Chondrocyte (in vitro differentiated cells): ENCODE data around the gene ZKSCAN4. TPM values are rescaled to one million over a fixed set of nuclear protein-coding genes. Genes with fewer than 3 reads are reported as not detected.

Experiments used
- DNase-seq: peaks from one replicate; pipeline ENCODE4 v3.0.0; 2021; ENCODE audit warnings: mixed read lengths, low spot score
- H3K27ac Mint-ChIP-seq: one replicate; pipeline ENCODE4 v1.8.0; 2021; ENCODE audit warnings: mild to moderate bottlenecking, moderate library complexity, mixed read lengths; ENCODE audit not compliant: unreplicated experiment
- H3K27me3 Mint-ChIP-seq: 2 replicates; pipeline ENCODE4 v1.8.0; 2021; ENCODE audit warnings: low read depth, mixed read lengths
- H3K36me3 Mint-ChIP-seq: 2 replicates; pipeline ENCODE4 v1.8.0; 2021; ENCODE audit warnings: low read depth, mixed read lengths
- H3K4me1 Mint-ChIP-seq: 2 replicates; pipeline ENCODE4 v1.8.0; 2021; ENCODE audit warnings: low read depth, mild to moderate bottlenecking, mixed read lengths
- H3K4me3 Mint-ChIP-seq: one replicate; pipeline ENCODE4 v1.8.0; 2021; ENCODE audit warnings: mild to moderate bottlenecking, moderate library complexity, mixed read lengths; ENCODE audit not compliant: unreplicated experiment
- H3K9me3 Mint-ChIP-seq: 2 replicates; pipeline ENCODE4 v1.8.0; 2021; ENCODE audit warnings: low read depth, mixed read lengths
- total RNA-seq: library from RNA; stranded (reverse); gene quantifications from 3 replicates; pipeline ENCODE4 v1.2.1, GENCODE V29; 2021
- TF ChIP-seq, protein P1 (sequence below): fragments of 200-600 bp; sonication (generic); IDR thresholded peaks from 2 replicates; pipeline ENCODE4 v1.5.0; 2021; ENCODE audit warnings: antibody characterized with exemption, mild to moderate bottlenecking, moderate library complexity

The ZKSCAN4 gene
- total RNA-seq, 1 donor from 2014 or later: 4.8 TPM

DNA sequence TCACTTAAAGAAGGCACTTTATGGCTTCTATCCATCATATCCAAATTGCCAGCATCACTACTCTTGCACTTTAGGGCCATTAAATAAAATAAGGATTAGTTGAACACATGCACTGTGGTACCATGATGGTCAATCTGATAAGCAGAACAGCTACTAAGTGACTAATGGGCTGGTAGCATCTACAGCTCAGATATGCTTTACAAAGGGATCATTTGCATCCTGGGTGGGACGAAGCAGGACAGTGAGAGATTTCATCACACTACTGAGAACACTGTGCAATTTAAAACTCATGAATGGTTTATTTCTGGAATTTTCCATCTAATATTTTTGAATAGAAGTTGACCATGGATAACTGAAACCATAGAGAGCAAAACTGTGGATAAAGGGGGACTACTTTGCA lies 52.0 kb downstream of the ZKSCAN4 start:
- H3K27me3 Mint-ChIP-seq: peaks cover 18% of the 10 kb centered on the region

More for the DNA sequence above, 52.0 kb downstream of the ZKSCAN4 start:
- Mint-ChIP-seq H3K36me3 (peaks cover 6% of the 10 kb centered on the region), H3K4me3 (no peak overlapping the region), H3K4me1 (no peaks in the 10 kb centered on the region), H3K9me3 (peaks cover 29% of the 10 kb centered on the region), H3K27ac (no peak overlapping the region)
- TF ChIP-seq, protein P1, sequence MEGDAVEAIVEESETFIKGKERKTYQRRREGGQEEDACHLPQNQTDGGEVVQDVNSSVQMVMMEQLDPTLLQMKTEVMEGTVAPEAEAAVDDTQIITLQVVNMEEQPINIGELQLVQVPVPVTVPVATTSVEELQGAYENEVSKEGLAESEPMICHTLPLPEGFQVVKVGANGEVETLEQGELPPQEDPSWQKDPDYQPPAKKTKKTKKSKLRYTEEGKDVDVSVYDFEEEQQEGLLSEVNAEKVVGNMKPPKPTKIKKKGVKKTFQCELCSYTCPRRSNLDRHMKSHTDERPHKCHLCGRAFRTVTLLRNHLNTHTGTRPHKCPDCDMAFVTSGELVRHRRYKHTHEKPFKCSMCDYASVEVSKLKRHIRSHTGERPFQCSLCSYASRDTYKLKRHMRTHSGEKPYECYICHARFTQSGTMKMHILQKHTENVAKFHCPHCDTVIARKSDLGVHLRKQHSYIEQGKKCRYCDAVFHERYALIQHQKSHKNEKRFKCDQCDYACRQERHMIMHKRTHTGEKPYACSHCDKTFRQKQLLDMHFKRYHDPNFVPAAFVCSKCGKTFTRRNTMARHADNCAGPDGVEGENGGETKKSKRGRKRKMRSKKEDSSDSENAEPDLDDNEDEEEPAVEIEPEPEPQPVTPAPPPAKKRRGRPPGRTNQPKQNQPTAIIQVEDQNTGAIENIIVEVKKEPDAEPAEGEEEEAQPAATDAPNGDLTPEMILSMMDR: no peak
- DNase-seq: no peak

Other genes with a start within 250 kb of the ZKSCAN4 start
- 0.25 to 0.39 TPM (median 0.26 TPM) in 3 replicates for gene ZNF165, start 171.7 kb downstream of the ZKSCAN4 start, total RNA-seq
- gene ZSCAN16, start 127.7 kb downstream of the ZKSCAN4 start, total RNA-seq: 2.5 to 3.0 TPM (median 3.0 TPM) in 3 replicates
- gene ZKSCAN8, start 110.4 kb downstream of the ZKSCAN4 start, total RNA-seq: 21.4 to 25.6 TPM (median 22.2 TPM) in 3 replicates
- 12.1 to 13.0 TPM (median 12.8 TPM) in 3 replicates for gene ZSCAN9, start 27.0 kb downstream of the ZKSCAN4 start, total RNA-seq
- not detected in 3 replicates for gene NKAPL, start 7.0 kb upstream of the ZKSCAN4 start, total RNA-seq
- gene ZSCAN26, start 14.9 kb upstream of the ZKSCAN4 start, total RNA-seq: 12.6 to 18.9 TPM (median 14.8 TPM) in 3 replicates
- gene PGBD1, start 29.3 kb upstream of the ZKSCAN4 start, total RNA-seq: 7.6 to 9.9 TPM (median 8.5 TPM) in 3 replicates
- gene ZSCAN31, start 83.9 kb upstream of the ZKSCAN4 start, total RNA-seq: 1.8 to 2.6 TPM (median 2.0 TPM) in 3 replicates
- 4.9 to 7.8 TPM (median 5.5 TPM) in 3 replicates for gene ZKSCAN3, start 97.7 kb upstream of the ZKSCAN4 start, total RNA-seq
- 3.7 to 5.1 TPM (median 4.1 TPM) in 3 replicates for gene ZSCAN12, start 147.5 kb upstream of the ZKSCAN4 start, total RNA-seq
- 2.1 to 3.5 TPM (median 3.3 TPM) in 3 replicates for gene ZSCAN23, start 191.2 kb upstream of the ZKSCAN4 start, total RNA-seq